ENCODE data around the gene WWOX.
A peak's percentile ranks its signal among the peaks of the same experiment; 100 is the strongest.

The WWOX gene

GRCh38 chr16:78324649-78325285, 225.3 kb downstream of the WWOX start:
- in situ Hi-C loops (cut with HindIII; ENCODE audit: low pct_unique_long_range_greater_than_20kb, low sequenced_read_pairs), result no loop called here
- TF ChIP-seq JUND (IDR thresholded peaks at IDR 0.05; ENCODE audit: low read depth), result no peak
- no peak for DNase-seq (ENCODE audit: low read depth in 1 of 2, low spot score in 1 of 2)

- peak in 1 of 2 experiments; percentile 10 for DNase-seq (ENCODE audit: low read depth in 1 of 2, low spot score in 1 of 2)
- no peak for TF ChIP-seq JUND (IDR thresholded peaks at IDR 0.05; ENCODE audit: low read depth)
- in situ Hi-C loops (cut with HindIII; ENCODE audit: low pct_unique_long_range_greater_than_20kb, low sequenced_read_pairs), result no loop called here
These were observed 226.3 kb downstream of the WWOX start for GRCh38 chr16:78325468-78326352.

DNA sequence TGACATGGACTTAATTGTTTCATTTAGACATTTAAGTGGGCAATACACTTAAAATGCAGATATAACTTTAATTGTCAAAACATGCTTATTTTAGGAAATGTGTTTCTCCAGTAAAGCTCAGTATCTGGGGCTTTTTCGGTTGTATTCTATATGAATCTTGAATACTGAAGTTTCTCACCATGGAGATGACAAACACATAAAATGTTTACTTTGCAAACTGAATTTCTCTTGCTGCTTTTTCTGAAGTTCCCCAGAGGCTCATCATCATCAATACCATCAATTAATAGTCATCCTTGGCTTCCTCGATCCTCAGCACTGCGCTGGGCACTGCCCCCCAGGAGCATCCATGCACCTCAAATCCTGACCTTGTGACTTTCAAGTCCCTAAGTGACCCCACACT, 227.3 kb downstream of the WWOX start:
- DNase-seq (ENCODE audit: low read depth in 1 of 2, low spot score in 1 of 2), result no peak
- in situ Hi-C loops (cut with HindIII; ENCODE audit: low pct_unique_long_range_greater_than_20kb, low sequenced_read_pairs), result no loop called here
- no peak for TF ChIP-seq JUND (IDR thresholded peaks at IDR 0.05; ENCODE audit: low read depth)

DNA sequence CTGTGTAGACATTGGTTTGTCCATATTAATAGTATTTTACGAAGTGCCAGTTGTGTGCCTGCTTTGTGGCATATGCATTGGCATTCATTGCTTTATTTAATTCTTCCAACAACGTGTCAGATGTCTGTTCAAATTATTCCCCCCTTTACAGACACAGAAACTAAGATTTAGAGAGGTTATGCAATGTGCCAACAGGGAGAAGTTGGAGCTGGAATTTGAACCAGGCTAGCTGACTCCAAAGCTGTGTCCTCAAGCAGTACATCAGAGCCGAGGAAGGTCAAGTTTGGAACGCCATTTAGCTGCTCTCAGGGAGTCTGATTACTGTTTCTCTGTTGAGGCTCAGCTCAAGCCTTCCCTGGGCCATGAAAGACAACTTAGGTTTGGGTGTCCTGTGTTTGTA, 232.3 kb downstream of the WWOX start:
- no peak for DNase-seq (ENCODE audit: low read depth in 1 of 2, low spot score in 1 of 2)
- in situ Hi-C loops (cut with HindIII; ENCODE audit: low pct_unique_long_range_greater_than_20kb, low sequenced_read_pairs), result no loop called here
- no peak for TF ChIP-seq JUND (IDR thresholded peaks at IDR 0.05; ENCODE audit: low read depth)

DNA sequence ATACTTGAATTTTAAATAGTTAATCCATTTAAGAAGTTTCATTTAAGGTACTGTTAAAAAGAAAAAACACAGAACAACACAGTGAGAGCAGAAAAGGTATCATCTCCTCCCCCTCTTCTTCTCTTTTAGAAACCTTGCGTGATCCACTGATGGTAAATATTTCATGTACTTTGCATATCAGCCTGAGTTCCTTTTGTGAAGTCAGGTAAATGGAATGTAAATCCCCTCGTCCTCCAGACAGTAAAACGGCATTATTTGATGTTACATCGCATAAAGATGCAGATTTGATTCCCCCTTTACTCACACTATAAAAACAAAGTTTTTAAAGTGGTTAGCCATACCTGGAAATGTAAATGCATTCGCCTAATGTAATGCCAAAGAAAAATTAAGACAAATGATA, 234.4 kb downstream of the WWOX start:
- in situ Hi-C loops (cut with HindIII; ENCODE audit: low pct_unique_long_range_greater_than_20kb, low sequenced_read_pairs), result no loop called here
- no peak for TF ChIP-seq JUND (IDR thresholded peaks at IDR 0.05; ENCODE audit: low read depth)
- DNase-seq (ENCODE audit: low read depth in 1 of 2, low spot score in 1 of 2), result no peak

DNA sequence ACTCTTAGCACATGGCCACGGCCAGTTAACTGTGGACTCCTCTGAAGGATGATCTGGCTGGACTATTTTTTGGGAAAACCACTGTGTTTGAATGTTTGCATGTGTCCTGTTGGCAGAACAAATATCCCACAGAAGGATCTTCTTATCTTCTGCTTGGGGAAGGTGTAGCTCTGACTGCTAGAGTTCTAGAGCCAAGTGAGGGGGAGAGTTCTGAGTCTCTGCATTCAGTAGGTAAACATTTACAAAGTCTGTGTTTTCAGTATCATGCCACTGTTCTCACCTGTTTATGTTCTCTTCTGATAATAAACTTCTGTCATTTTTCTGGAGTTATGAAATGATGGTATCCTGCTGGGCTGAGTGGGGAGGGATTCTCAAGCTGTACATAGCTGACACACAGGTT, 241.1 kb downstream of the WWOX start:
- in situ Hi-C loops (cut with HindIII; ENCODE audit: low pct_unique_long_range_greater_than_20kb, low sequenced_read_pairs), result no loop called here
- TF ChIP-seq JUND (IDR thresholded peaks at IDR 0.05; ENCODE audit: low read depth), result no peak
- no peak for DNase-seq (ENCODE audit: low read depth in 1 of 2, low spot score in 1 of 2)

GRCh38 chr16:78348068-78348467, 248.6 kb downstream of the WWOX start:
- TF ChIP-seq JUND (IDR thresholded peaks at IDR 0.05; ENCODE audit: low read depth), result no peak
- no peak for DNase-seq (ENCODE audit: low read depth in 1 of 2, low spot score in 1 of 2)
- in situ Hi-C loops (cut with HindIII; ENCODE audit: low pct_unique_long_range_greater_than_20kb, low sequenced_read_pairs), result no loop called here

GRCh38 chr16:78348886-78349285, 249.4 kb downstream of the WWOX start:
- no peak for DNase-seq (ENCODE audit: low read depth in 1 of 2, low spot score in 1 of 2)
- in situ Hi-C loops (cut with HindIII; ENCODE audit: low pct_unique_long_range_greater_than_20kb, low sequenced_read_pairs), result no loop called here
- no peak for TF ChIP-seq JUND (IDR thresholded peaks at IDR 0.05; ENCODE audit: low read depth)

GRCh38 chr16:78352184-78352583, 252.7 kb downstream of the WWOX start:
- no peak for TF ChIP-seq JUND (IDR thresholded peaks at IDR 0.05; ENCODE audit: low read depth)
- DNase-seq (ENCODE audit: low read depth in 1 of 2, low spot score in 1 of 2), result no peak

DNA sequence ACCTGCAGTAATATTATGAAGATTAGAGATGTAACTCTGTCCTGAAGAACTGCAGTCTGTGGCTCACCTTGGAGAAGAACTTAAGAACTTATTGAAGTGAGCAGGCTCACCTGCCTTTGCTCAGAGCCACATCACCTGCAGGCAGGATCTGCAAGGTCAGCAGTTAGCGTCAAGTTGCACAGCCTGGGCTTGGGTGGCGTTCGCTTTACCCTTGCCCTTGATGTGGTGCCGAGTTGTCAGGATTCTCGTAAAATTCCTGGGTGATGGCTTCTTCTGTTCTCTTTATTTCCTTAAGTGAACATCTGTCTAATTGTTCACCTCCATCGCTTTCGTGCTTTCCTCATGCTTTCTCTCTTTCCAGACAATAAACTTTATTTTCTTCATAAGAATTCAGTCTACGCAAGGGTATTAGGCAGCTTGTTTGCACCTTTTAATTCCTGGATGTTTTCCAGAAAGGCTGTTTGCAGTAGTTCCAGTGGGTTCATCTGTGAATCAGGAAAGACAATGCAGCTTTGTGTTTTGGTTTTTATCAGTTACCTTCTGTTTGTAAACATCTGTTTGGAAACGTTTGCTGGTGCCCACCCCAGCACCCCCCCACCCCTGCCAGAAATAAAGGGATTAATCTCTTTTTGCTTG, 254.3 kb downstream of the WWOX start:
- DNase-seq (ENCODE audit: low read depth in 1 of 2, low spot score in 1 of 2), result peak in 1 of 2 experiments; percentile 16
- TF ChIP-seq JUND (IDR thresholded peaks at IDR 0.05; ENCODE audit: low read depth), result no peak
- in situ Hi-C loops (cut with HindIII; ENCODE audit: low pct_unique_long_range_greater_than_20kb, low sequenced_read_pairs), result no loop called here

More at GRCh38 chr16:78352184-78352583, 252.7 kb downstream of the WWOX start:
- in situ Hi-C loops (cut with HindIII; ENCODE audit: low pct_unique_long_range_greater_than_20kb, low sequenced_read_pairs), result no loop called here

DNA sequence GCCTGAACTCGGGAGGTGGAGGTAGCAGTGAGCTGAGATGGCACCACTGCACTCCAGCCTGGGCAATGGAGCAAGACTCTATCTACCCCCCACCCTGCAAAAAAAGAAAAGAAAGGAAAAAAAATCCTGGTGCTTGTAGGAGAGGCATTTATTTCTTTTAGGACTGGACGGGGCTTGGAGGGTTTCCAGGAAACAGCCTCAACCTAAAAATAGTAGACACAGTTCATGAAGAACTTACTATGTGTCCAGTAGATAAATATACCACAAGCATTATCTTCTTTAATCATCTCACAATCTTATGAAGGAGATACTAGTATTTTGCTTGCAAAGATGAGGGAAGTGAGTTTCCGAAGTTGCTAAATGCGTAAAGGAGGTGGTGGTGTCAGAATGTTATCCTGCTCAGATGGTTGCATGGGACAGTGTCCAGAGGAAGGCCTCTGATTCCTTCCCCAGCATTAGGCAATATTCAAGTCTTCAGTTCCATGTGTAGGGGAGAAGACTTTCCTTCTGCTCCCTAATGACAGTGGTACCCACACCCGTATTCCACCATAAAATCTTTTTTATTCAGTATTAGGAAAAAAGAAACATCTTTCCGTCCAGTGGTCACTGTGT, 263.2 kb downstream of the WWOX start:
- DNase-seq (ENCODE audit: low read depth in 1 of 2, low spot score in 1 of 2), result no peak
- TF ChIP-seq JUND (IDR thresholded peaks at IDR 0.05; ENCODE audit: low read depth), result no peak

DNA sequence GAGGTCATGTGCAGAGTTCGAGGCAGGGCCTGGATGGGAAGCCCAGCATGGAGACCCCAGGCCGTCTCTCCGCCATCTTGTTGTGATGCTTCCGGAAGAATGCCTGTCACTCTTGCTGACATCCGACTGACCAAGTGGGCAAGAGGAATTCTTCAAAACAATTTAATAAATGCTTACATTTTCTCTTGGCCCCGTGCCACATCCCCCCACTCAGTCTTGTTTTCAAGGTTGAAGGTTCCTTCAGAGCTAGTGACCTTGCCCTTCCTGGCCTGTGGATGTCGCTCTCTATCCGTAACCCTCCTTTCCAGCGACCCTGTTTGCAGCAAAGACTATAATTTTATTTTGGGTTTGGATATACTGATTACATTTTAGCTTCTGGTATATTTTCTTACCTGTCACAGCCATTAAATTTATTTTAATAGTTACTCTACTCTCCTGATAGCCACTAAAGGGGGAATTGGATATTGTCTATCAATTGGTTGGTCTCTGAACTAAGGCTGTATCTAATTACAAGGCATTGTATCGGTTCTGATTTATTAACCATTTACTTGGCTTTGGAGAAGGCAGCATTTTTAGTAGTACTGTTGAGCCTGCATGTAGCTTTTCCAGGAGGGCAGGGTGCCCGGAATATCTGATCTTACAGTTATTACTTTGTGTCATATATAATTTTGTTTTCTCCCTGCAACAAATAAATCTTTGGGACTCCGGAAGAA, 264.5 kb downstream of the WWOX start:
- DNase-seq (ENCODE audit: low read depth in 1 of 2, low spot score in 1 of 2), result no peak
- no peak for TF ChIP-seq JUND (IDR thresholded peaks at IDR 0.05; ENCODE audit: low read depth)
- in situ Hi-C loops (cut with HindIII; ENCODE audit: low pct_unique_long_range_greater_than_20kb, low sequenced_read_pairs), result no loop called here

More for the DNA sequence above, 263.2 kb downstream of the WWOX start:
- in situ Hi-C loops (cut with HindIII; ENCODE audit: low pct_unique_long_range_greater_than_20kb, low sequenced_read_pairs), result no loop called here
